A549 (cell line): ENCODE data around the gene LBHD2. TPM values are rescaled to one million over a fixed set of nuclear protein-coding genes. Genes with fewer than 3 reads are reported as not detected.

ENCODE experiments used
- ATAC-seq, 2 experiments: fragments of 200-7000 bp in 1 of 2; fragments of >200 bp in 1 of 2; cut with Nextera tagmentation in 1 of 2; cut with Tn5 transposase in 1 of 2; 3 replicates each; pipeline versions ENCODE4 v1.8.0 to v1.9.1; 2018 to 2020; ENCODE audit warnings: mild to moderate bottlenecking in 1 of 2, moderate library complexity in 1 of 2
- CTCF ChIA-PET: fragments of 300-600 bp; sonication (Branson Sonifier 250); formaldehyde crosslinking; extraction: SDS; loops from one replicate; lab custom pipeline; 2021; ENCODE audit warnings: antibody characterized with exemption, inconsistent platforms; lab: Yijun Ruan, JAX
- POLR2A ChIA-PET: fragments of 350-600 bp; formaldehyde crosslinking; extraction: SDS; loops from one replicate; lab custom pipeline; 2021; ENCODE audit warnings: antibody characterized with exemption, inconsistent platforms; lab: Yijun Ruan, JAX
- DNase-seq, 2 experiments: peaks; one replicate each; pipeline versions ENCODE4 v3.0.0 to v3.0.0-alpha.2; 2011 to 2016; ENCODE audit warnings: low read depth in 1 of 2, low spot score in 1 of 2
- FAIRE-seq: peaks from 2 replicates; lab custom pipeline; 2011; peaks lifted over from hg19 to GRCh38; lab: Jason Lieb, UNC
- H3K27ac ChIP-seq, 2 experiments: fragments of >200 bp; sonication (Bioruptor Twin); formaldehyde crosslinking; 3 replicates each; pipeline ENCODE4 v1.5.1; 2016 to 2017
- H3K4me1 ChIP-seq: fragments of >200 bp; sonication (Bioruptor Twin); formaldehyde crosslinking; 3 replicates; pipeline ENCODE4 v1.6.1; 2016
- H3K4me2 ChIP-seq: fragments of >200 bp; sonication (Bioruptor Twin); formaldehyde crosslinking; 3 replicates; pipeline ENCODE4 v1.6.1; 2016
- H3K4me3 ChIP-seq: fragments of >200 bp; sonication (Bioruptor Twin); formaldehyde crosslinking; 3 replicates; pipeline ENCODE4 v1.5.1; 2016
- H3K9me3 ChIP-seq: fragments of >200 bp; sonication (Bioruptor Twin); formaldehyde crosslinking; 3 replicates; pipeline ENCODE4 v1.6.1; 2016
- CBX8 ChIP-seq: fragments of 200-600 bp; sonication (generic); IDR thresholded peaks from 2 replicates; pipeline ENCODE4 v1.6.1; 2016
- CEBPB ChIP-seq, 2 experiments: fragments of >200 bp in 1 of 2; sonication (Bioruptor Twin) in 1 of 2; formaldehyde crosslinking in 1 of 2; IDR thresholded peaks; 2 replicates each; pipeline ENCODE4 v1.6.1; 2012 to 2016
- CHD2 ChIP-seq: fragments of 150-350 bp; IDR thresholded peaks from 2 replicates; pipeline ENCODE4 v1.6.1; 2014; ENCODE audit warnings: low read length; ENCODE audit not compliant: partially characterized antibody
- CHD4 ChIP-seq: fragments of 200-600 bp; sonication (generic); IDR thresholded peaks from 2 replicates; pipeline ENCODE4 v1.6.1; 2016; ENCODE audit warnings: antibody characterized with exemption, mild to moderate bottlenecking, borderline replicate concordance
- E2F6 ChIP-seq: IDR thresholded peaks from 2 replicates; pipeline ENCODE4 v1.6.1; 2012; ENCODE audit warnings: low read depth, borderline replicate concordance
- ESRRA ChIP-seq: fragments of 150-350 bp; IDR thresholded peaks from 2 replicates; pipeline ENCODE4 v1.6.1; 2014; ENCODE audit warnings: mild to moderate bottlenecking, low read length, borderline replicate concordance
- FOXS1 ChIP-seq: fragments of 250-450 bp; sonication (Bioruptor Pico); IDR thresholded peaks from 2 replicates; pipeline ENCODE4 v1.5.0; 2020; ENCODE audit warnings: mild to moderate bottlenecking, moderate library complexity
- HES2 ChIP-seq: fragments of >200 bp; sonication (Bioruptor Twin); formaldehyde crosslinking; IDR thresholded peaks from 2 replicates; pipeline ENCODE4 v1.6.1; 2016
- HMGXB4 ChIP-seq: fragments of 250-450 bp; sonication (Bioruptor Pico); IDR thresholded peaks from 2 replicates; pipeline ENCODE4 v1.5.0; 2021; ENCODE audit warnings: mild to moderate bottlenecking, moderate library complexity, borderline replicate concordance
- HOXA7 ChIP-seq: fragments of 250-450 bp; sonication (Bioruptor Pico); IDR thresholded peaks from 2 replicates; pipeline ENCODE4 v1.5.0; 2020; ENCODE audit warnings: mild to moderate bottlenecking, moderate library complexity
- HOXB5 ChIP-seq: fragments of 250-450 bp; sonication (Bioruptor Pico); IDR thresholded peaks from 2 replicates; pipeline ENCODE4 v1.5.0; 2020; ENCODE audit warnings: mild to moderate bottlenecking, moderate library complexity
- JUN ChIP-seq, 2 experiments: fragments of >200 bp; sonication (Bioruptor Twin); formaldehyde crosslinking; IDR thresholded peaks; 2 replicates in 1 of 2; 3 replicates in 1 of 2; pipeline ENCODE4 v1.6.1; 2016 to 2017
- JUNB ChIP-seq: fragments of >200 bp; sonication (Bioruptor Twin); formaldehyde crosslinking; IDR thresholded peaks from 2 replicates; pipeline ENCODE4 v1.6.1; 2016
- MAX ChIP-seq: IDR thresholded peaks from 2 replicates; pipeline ENCODE4 v1.6.1; 2012
- MAZ ChIP-seq: fragments of 150-350 bp; IDR thresholded peaks from 2 replicates; pipeline ENCODE4 v1.6.1; 2014; ENCODE audit warnings: antibody characterized with exemption, low read depth, low read length, borderline replicate concordance
- PBX3 ChIP-seq: IDR thresholded peaks from 2 replicates; pipeline ENCODE4 v1.6.1; 2012
- RAD21 ChIP-seq, 2 experiments: fragments of >200 bp in 1 of 2; sonication (Bioruptor Twin) in 1 of 2; formaldehyde crosslinking in 1 of 2; IDR thresholded peaks in 1 of 2; conservative IDR thresholded peaks in 1 of 2; 2 replicates in 1 of 2; 3 replicates in 1 of 2; pipeline ENCODE4 v1.6.1; 2012 to 2018; ENCODE audit warnings: inconsistent platforms in 1 of 2
- RCOR1 ChIP-seq: fragments of 150-350 bp; IDR thresholded peaks from 2 replicates; pipeline ENCODE4 v1.6.1; 2014; ENCODE audit warnings: antibody characterized with exemption, low read length, low read depth
- RFX5 ChIP-seq: fragments of 450-650 bp; IDR thresholded peaks from 2 replicates; pipeline ENCODE4 v1.7.1; 2014; ENCODE audit warnings: antibody characterized with exemption, mild to moderate bottlenecking, moderate library complexity
- RNF2 ChIP-seq: fragments of 200-600 bp; sonication (generic); IDR thresholded peaks from 2 replicates; pipeline ENCODE4 v1.6.1; 2016; ENCODE audit warnings: low read depth, mild to moderate bottlenecking, antibody characterized with exemption, moderate library complexity, borderline replicate concordance
- SMC3 ChIP-seq: fragments of >200 bp; sonication (Bioruptor Twin); formaldehyde crosslinking; IDR thresholded peaks from 3 replicates; pipeline ENCODE4 v1.6.1; 2018; ENCODE audit warnings: inconsistent platforms
- SREBF2 ChIP-seq: fragments of 450-650 bp; IDR thresholded peaks from 2 replicates; pipeline ENCODE4 v1.6.1; 2014; ENCODE audit warnings: mild to moderate bottlenecking, moderate library complexity
- TFCP2L1 ChIP-seq: fragments of 250-450 bp; sonication (Bioruptor Pico); IDR thresholded peaks from 2 replicates; pipeline ENCODE4 v1.5.0; 2021; ENCODE audit warnings: mild to moderate bottlenecking
- TP53 ChIP-seq: fragments of 250-450 bp; sonication (Bioruptor Pico); IDR thresholded peaks from 2 replicates; pipeline ENCODE4 v1.5.0; 2021; ENCODE audit warnings: mild to moderate bottlenecking, moderate library complexity
- ZC3H11A ChIP-seq: fragments of 450-650 bp; IDR thresholded peaks from 2 replicates; pipeline ENCODE4 v1.6.1; 2014; ENCODE audit warnings: antibody characterized with exemption, mild to moderate bottlenecking
- ZNF302 ChIP-seq: fragments of 250-450 bp; sonication (Bioruptor Pico); IDR thresholded peaks from 2 replicates; pipeline ENCODE4 v1.9.0; 2021; ENCODE audit warnings: inconsistent platforms, mild to moderate bottlenecking, moderate library complexity
- ZSCAN20 ChIP-seq: fragments of 250-450 bp; sonication (Bioruptor Pico); IDR thresholded peaks from 2 replicates; pipeline ENCODE4 v1.8.0; 2022; ENCODE audit warnings: mild to moderate bottlenecking, moderate library complexity
- WGBS: methylation state at CpG from one replicate; pipeline ENCODE4 v1.1.6; 2017; ENCODE audit errors: missing lambda C conversion rate; 5-methylcytosine and 5-hydroxymethylcytosine counted together
- polyA plus RNA-seq, 4 experiments: library from polyadenylated mRNA; depleted of rRNA in 3 of 4; stranded (reverse); fragments of >200 nt; fragmentation: RNase III in 1 of 4; extraction: RNeasy Plus Mini Kit Qiagen cat#74134 plus additional on column Dnase treatment in 1 of 4; gene quantifications; 2 replicates in 3 of 4; 3 replicates in 1 of 4; pipeline ENCODE4 v1.2.3, GENCODE V29; 2011 to 2017

The LBHD2 gene
- polyA plus RNA-seq, 2 of the 4 experiments (the other 2 are of a cell fraction) = not detected

- no peak for TF ChIP-seq HMGXB4 (CRISPR knock-in tag)
- TF ChIP-seq PBX3 = no peak
- TF ChIP-seq RAD21 (conservative IDR thresholded peaks at IDR 0.05 in 1 of 2, IDR thresholded peaks at IDR 0.05 in 1 of 2) = no peak
- no peak for TF ChIP-seq ZSCAN20
- no peak for TF ChIP-seq HES2
- no peak for TF ChIP-seq HOXA7
- TF ChIP-seq JUNB = no peak
- no peak for TF ChIP-seq RFX5
- TF ChIP-seq CHD4 = no peak
- no peak for TF ChIP-seq CBX8
- TF ChIP-seq, all 56 proteins: peak for 0
Observed at GRCh38 chr14:103064436-103064835, 19.6 kb upstream of the LBHD2 start (continued).

GRCh38 chr14:103064978-103065377 lies 19.0 kb upstream of the LBHD2 start:
- Histone ChIP-seq H3K27ac (peak overlapping the region; percentile 90 to 97; a peak in 5 of 6 replicates), H3K9me3 (no peaks in the 10 kb centered on the region), H3K4me3 (no peak overlapping the region), H3K4me1 (peaks cover 54% of the 10 kb centered on the region), H3K4me2 (peak overlapping the region; percentile 19; the same call in 1 of the 3 replicates)
- CTCF ChIA-PET = interaction anchor here (1.0 kb wide), 1 partner anchor 10 kb away, joined by 3 read pairs; no protein-coding TSS in a partner anchor
- DNase-seq = no peak
- TF ChIP-seq CBX8 = no peak
- no peak for TF ChIP-seq E2F6
- no peak for TF ChIP-seq TFCP2L1
- no peak for TF ChIP-seq JUN (IDR thresholded peaks at IDR 0.05)
- TF ChIP-seq FOXS1 (CRISPR knock-in tag) = no peak
- TF ChIP-seq CHD4 = no peak
- TF ChIP-seq SREBF2 = no peak
- TF ChIP-seq RFX5 = no peak
- TF ChIP-seq ZSCAN20 = no peak
- TF ChIP-seq ESRRA = no peak
- no peak for TF ChIP-seq CHD2
- TF ChIP-seq HOXB5 (CRISPR knock-in tag) = no peak
- TF ChIP-seq CEBPB (IDR thresholded peaks at IDR 0.05) = no peak
- TF ChIP-seq MAX = no peak
- no peak for TF ChIP-seq RNF2
- TF ChIP-seq SMC3 = no peak
- no peak for TF ChIP-seq ZC3H11A
- no peak for FAIRE-seq
- 89% methylated on average over 12 of the region's 12 CpGs for WGBS
- POLR2A ChIA-PET = no interaction called here
- no peak for ATAC-seq

GRCh38 chr14:103065861-103066260 lies 18.1 kb upstream of the LBHD2 start:
- H3K4me1 ChIP-seq = peaks cover 61% of the 10 kb centered on the region
- 88% methylated on average over 7 of the region's 7 CpGs for WGBS
- DNase-seq = no peak
- TF ChIP-seq RCOR1 = no peak
- no peak for TF ChIP-seq HMGXB4 (CRISPR knock-in tag)
- TF ChIP-seq MAZ = no peak
- no peak for TF ChIP-seq TP53 (CRISPR knock-in tag)
- TF ChIP-seq ZNF302 = no peak
- no peak for TF ChIP-seq ESRRA
- no peak overlapping the region for H3K4me3 ChIP-seq
- no peak for ATAC-seq
- no peak for FAIRE-seq
- H3K4me2 ChIP-seq = no peak overlapping the region
- POLR2A ChIA-PET = no interaction called here
- CTCF ChIA-PET = interaction anchor here (1.0 kb wide), 1 partner anchor 9 kb away, joined by 6 read pairs; no protein-coding TSS in a partner anchor
- no peaks in the 10 kb centered on the region for H3K9me3 ChIP-seq
- peak overlapping the region; percentile 90 to 97 for H3K27ac ChIP-seq
